Amygdala (tissue), 56 donors: Measurements from ENCODE around the gene ADCY6.
A peak's percentile ranks its signal among the peaks of the same experiment; 100 is the strongest.

Experiments used
- DNase-seq, 56 donors: peaks; one replicate each; lab custom pipeline; 2025; lab: John Stamatoyannopoulos, UW

ADCY6 gene

DNA sequence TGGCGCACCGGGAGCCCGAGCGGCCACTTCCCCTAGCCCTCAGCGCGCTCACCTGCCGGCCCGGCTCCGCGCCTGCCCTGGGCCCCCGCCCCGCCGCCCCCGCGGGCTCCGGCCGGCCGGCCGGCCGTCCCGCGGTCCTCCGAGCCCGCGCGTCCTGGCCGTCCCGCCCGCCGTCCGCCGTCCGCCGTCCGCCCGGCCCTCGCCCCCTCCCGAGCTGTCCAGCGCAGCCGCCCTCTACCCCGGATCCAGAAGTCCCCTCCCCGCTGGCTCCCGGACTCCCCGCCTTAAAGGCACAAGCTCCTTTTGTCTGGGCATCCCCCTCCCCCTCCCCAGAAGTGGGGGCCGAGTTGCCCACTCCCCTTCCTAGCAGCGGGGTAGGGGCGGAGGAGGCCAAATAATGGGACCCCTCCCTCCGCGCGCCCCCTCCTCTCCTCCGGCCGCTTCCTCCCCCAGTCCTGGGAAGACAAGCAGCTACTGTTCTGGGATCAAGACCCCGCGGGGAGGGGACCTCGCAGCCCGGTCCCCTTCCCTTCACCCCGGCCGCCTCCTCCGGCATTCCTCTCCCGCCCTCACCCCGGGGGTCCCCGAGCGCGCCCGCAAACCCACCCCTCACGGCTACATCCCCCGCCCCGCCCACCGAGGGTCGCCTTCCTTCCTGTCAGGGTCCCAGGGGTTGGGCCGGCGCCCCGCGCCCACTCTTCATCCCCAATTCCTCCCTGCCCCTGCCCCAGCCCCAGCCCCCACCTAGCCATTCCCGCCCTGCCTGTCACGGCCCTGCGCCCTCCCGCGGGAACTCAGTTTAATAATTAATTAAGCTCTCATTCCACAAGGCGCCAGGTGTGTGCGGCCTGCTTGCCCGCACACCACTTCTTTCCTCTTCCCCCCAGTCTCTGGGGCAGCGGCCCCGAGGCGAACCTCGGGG, at the start of gene ADCY6:
ADCY6 (minus strand) TSS at position 236 of the 922 bp plus-strand sequence. CDS start 5,655 bp downstream, outside the sequence.
- peak in 49 of 56 donors; percentile 7 to 84 (median 50) for DNase-seq

- DNase-seq, result no peak
These were observed 49.2 kb upstream of the ADCY6 start for GRCh38 chr12:48838048-48838447.

DNA sequence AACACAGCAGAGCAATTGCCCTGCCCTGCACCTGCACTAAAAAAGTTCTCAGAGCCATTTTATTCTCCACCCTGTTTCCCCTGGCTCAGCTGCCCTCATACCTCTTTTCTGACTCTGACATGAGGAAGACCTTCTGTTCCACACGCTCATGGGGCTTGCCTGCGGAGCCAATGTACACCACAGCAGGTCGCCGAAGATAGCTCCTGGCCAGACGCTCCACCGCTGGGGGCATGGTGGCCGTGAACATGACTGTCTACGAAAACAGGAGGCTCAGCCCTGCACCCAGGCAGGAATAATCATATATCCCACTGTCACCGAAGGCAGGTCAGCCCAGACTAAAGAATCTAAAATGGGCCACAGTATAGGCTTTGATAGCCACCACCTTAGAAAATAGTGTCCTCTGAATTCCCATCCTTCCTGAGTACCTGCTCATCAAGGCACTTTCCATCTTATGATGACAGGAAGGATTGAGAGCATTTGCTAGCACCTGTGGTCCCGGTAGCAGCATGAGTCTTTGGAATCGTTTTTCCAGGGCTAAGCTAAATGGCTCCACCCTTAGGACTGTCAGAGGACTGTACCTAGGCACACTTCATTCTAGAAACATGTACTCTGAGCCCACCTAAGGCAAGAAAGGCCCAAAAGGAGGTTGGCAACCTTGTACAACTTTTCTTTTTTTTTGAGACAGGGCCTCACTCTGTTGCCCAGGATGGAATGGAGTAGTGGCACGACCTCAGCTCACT, 43.6 kb upstream of the ADCY6 start:
- DNase-seq, result no peak

GRCh38 chr12:48831257-48831656, 42.4 kb upstream of the ADCY6 start:
- no peak for DNase-seq

DNA sequence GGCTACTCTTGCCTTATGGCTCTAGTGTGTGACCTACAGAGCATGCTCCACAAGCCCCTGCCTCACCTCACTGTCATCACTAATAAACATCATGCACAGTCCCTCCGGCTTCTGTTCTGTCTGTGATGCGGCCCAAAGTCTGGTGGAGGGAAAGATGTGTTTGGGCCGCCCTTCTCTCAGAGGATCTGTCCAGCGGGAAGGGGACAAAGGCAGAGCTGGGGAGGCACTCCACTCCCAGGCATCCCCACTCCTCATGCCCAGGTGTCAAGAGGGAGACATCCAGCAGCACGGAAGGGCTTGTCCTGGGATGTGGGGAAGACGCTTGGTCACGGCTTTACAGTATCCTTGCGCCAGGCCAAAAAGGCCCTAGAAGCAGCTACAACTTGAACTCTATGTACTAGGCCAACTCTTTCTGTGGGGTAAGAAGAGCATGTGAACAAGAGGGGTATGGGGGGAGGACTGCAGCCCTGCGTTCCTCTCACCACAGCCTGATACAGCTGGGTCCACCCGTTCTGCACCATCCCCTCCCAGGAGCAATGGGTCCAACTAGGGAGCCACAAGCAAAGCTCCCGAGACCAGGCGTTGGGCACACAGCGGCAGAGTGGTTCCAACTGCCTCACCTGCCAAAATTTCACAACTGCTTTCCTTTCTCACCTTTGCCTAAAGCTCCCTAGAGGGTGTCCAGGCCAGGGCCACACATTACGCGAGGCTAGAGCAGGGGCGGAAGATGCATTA, 40.1 kb upstream of the ADCY6 start:
- no peak for DNase-seq

- DNase-seq, result no peak
These were observed 39.4 kb upstream of the ADCY6 start for GRCh38 chr12:48828293-48828692.

DNA sequence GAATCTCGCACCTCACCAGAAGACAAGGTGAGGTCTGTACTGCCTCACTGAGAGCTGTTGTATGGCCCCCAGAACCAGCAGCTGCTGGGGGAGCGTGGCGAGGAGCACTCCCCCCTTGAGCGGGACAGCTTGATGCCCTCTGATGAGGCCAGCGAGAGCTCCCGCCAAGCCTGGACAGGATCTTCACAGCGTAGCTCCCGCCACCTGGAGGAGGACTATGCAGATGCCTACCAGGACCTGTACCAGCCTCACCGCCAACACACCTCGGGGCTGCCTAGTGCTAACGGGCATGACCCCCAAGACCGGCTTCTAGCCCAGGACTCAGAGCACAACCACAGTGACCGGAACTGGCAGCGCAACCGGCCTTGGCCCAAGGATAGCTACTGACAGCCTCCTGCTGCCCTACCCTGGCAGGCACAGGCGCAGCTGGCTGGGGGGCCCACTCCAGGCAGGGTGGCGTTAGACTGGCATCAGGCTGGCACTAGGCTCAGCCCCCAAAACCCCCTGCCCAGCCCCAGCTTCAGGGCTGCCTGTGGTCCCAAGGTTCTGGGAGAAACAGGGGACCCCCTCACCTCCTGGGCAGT, 38.7 kb upstream of the ADCY6 start:
- no peak for DNase-seq

DNA sequence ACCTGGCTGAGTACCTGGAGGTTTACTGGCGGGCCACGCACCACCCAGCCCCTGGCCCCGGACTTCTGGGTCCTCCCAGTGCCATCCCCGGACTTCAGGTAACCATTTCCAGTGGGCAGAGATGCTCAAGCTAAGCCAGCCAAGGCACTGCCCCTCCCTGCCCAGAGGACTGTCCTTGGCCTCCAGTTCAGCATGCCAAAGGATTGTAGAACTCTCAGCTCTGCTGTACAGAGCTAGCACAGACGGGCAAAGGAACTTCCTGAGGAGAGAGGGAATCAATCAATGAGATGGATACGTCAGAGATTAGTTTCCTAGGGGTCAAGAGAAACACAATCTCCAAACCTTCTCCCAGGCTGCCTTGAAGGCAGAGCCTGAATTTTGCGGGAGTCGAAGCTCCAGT, 38.1 kb upstream of the ADCY6 start:
- no peak for DNase-seq

DNA sequence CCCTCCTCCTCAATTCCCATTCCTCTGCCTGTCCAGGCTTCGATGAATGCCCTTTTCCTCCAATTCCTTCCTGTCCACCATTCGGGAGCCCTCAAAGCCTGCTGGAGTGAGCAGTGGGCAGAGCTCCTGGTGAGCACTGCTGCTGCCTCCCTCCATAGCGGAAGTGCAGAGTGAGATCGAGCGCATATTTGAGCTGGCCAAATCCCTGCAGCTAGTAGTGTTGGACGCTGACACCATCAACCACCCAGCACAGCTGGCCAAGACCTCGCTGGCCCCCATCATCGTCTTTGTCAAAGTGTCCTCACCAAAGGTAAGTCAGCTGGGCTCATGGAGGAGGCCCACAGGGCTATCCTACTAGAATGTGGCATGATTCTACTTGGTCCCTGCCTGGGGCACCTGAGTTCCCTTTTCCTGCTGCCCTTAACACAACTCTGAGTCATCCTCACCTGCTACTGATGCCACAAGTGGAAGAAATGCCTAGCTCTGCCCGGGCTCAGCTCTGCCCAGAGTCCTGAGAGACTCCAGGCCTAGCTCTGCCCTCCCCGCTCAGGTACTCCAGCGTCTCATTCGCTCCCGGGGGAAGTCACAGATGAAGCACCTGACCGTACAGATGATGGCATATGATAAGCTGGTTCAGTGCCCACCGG, 37.4 kb upstream of the ADCY6 start:
- DNase-seq, result no peak

- DNase-seq, result no peak
These were observed 36.0 kb upstream of the ADCY6 start for GRCh38 chr12:48824905-48825304.

DNA sequence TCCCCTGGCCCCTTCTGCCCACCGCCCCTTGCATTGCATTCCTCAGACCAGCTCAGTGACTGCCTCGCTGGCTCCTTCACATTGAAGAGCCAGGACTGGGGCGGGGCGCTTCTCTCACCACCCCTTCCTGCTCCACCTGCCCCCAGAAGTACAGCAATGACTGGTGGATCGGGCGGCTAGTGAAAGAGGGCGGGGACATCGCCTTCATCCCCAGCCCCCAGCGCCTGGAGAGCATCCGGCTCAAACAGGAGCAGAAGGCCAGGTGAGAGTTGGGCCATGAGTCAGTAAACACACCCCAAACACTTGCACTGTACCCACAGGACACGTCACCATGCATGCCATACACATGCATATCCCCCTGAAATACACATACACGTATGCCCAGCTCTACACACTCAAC, 35.2 kb upstream of the ADCY6 start:
- DNase-seq, result no peak

DNA sequence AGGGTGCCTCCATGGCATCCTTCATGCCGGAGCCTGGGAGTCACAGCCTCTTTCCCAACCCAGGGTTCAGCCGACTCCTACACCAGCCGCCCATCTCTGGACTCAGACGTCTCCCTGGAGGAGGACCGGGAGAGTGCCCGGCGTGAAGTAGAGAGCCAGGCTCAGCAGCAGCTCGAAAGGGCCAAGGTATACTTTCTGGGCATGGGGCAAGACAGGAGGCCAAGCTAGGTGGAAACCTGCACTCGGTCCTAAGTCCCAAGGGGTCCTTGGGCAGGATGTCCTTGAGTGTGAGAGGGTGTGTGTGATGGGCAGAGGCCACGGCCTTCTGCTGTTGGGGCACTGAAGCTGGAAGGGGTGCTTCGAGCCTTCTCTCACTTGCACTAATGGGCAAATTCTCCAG, 34.4 kb upstream of the ADCY6 start:
- no peak for DNase-seq

GRCh38 chr12:48822711-48823110, 33.8 kb upstream of the ADCY6 start:
- DNase-seq, result no peak

DNA sequence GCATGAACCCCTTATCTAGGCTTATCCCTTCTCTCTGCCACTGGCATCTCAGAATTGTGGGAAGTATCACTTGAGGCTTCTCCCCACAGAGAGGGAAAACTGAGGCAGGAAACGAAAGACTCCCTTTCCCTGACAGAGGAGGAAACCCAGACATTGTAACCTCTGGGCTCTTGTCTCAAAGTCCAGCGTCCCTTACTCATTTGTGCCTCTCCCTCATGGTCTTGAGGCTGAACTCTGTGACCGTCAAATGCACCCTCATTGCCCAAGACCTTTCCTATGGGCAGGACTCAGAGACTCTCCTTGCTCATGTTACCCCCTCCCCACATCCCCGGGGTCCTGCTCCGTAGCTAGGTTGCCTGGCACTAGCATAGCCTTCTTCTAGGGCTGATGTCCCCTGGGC, 33.2 kb upstream of the ADCY6 start:
- DNase-seq, result no peak

- peak in 13 of 56 donors; percentile 5 to 68 (median 25) for DNase-seq
These were observed 31.3 kb upstream of the ADCY6 start for GRCh38 chr12:48819986-48820725.

- peak in 3 of 56 donors; percentile 47 to 58 (median 50) for DNase-seq
These were observed 30.1 kb upstream of the ADCY6 start for GRCh38 chr12:48818831-48819590.

DNA sequence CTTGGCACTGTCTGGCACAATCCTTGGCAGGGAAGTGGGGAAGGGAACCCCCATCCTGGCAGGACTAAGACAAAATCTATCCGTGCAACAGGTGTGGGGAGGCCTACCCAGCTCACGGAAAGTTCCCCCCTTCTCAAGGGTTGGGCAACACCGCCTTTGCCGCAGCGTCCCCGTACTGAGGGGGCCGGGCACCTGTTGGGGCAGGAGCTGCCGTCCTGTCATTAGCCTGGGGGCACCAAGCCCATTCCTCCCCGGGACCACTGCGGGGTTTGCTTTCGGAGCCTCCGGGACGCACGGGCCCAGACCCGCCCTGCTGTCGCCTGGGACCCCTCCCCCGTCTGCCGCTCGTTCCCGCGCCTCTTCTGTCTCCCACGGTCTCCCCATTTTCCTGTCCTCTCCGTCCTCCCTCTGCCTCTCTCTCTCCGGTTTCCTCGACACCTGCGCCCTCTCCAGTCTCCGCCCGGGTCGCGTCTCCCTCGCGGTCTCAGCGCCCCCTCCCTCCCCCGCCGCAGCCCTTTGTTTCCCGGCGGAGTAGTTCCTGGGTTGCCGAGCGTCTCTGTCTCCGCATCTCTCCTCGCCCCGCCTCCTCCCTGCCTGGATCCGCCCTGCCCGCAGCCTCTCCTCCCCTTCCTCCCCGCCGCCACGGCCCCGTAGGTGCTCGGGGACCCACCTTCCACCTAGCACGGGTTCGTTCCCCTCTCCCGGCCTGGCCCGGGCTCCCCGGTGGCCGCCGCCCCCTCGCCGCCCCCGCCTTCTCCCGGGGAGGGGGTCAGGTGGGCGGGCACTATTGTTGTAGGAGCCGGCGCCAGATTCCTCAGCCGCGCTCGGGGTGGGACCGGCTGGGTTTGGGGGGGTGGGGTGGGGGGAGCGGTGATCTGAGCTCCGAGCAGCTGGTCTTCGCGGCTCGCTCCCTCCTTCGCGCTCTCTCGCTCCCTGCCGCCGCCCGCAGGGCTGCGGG, 29.3 kb upstream of the ADCY6 start, which contains the start of gene CACNB3:
CACNB3 (plus strand) TSS at position 624 of the 958 bp plus-strand sequence. CDS start 434 bp downstream, outside the sequence.
- DNase-seq, result peak in 36 of 56 donors; percentile 1 to 71 (median 40)
